ENCODE data around the gene AJM1.
"Not testable (repeated sequence)": the region's sequence is repeated elsewhere in the genome, so short reads cannot be mapped to it uniquely, and the experiment has no call there.

The AJM1 gene

DNA sequence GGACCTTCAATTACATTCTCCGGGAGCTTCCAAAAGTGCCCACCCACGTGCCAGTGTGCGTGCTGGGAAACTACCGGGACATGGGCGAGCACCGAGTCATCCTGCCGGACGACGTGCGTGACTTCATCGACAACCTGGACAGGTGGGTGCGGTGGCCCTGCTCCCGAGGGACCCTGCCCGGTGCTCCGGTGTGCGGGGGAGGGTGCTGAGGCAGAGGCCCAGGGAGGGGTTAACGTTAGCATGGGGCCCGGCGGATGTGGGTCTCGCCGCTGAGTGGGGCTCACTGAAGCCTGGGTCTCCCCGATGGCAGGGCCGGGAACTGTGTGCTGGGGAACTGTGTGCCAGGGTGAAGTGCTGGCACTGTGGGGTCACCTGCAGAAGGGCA is 10.6 kb upstream of the AJM1 start:
- DNase-seq (ENCODE audit: low read depth): no peak

- no peak for DNase-seq (ENCODE audit: low read depth)
These were observed 9.7 kb upstream of the AJM1 start for GRCh38 chr9:136832581-136832980.

GRCh38 chr9:136833381-136834048 is 8.8 kb upstream of the AJM1 start:
- not testable (repeated sequence) for DNase-seq (ENCODE audit: low read depth)

DNA sequence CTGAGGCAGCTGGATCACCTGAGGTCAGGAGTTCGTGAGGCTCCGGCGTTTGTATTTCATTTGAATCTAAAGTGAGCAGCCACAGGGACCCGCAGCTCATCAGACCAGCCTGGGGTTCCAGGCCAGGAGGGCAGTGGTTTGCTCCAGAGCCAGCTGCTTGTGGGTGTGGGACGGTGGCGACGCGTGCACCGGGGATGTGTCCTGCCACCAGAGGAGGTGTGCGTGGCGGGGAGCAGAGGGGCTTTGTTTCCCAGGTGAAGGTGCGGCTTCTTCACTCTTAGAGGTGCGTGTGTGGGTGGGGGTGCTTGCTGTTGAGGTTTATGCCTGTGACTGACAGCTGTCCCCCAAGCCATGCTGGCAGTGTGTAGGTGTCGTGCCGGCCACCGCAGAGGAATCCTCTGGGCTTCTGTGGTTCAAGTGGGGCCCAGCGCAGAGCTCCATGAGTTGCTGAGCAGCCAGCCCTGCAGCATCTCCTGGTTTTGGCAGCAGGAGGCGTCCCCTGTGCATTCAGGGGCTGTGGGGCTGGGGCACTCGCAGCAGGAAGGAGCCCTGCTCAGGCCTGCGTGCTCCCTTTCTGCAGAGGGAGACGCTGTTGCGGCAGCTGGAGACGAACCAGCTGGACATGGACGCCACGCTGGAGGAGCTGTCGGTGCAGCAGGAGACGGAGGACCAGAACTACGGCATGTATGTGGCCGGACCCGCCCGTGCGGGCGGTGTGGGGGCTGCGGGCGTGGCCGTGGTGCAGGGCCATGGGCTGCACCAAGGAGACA is 6.9 kb upstream of the AJM1 start:
- no peak for DNase-seq (ENCODE audit: low read depth)

DNA sequence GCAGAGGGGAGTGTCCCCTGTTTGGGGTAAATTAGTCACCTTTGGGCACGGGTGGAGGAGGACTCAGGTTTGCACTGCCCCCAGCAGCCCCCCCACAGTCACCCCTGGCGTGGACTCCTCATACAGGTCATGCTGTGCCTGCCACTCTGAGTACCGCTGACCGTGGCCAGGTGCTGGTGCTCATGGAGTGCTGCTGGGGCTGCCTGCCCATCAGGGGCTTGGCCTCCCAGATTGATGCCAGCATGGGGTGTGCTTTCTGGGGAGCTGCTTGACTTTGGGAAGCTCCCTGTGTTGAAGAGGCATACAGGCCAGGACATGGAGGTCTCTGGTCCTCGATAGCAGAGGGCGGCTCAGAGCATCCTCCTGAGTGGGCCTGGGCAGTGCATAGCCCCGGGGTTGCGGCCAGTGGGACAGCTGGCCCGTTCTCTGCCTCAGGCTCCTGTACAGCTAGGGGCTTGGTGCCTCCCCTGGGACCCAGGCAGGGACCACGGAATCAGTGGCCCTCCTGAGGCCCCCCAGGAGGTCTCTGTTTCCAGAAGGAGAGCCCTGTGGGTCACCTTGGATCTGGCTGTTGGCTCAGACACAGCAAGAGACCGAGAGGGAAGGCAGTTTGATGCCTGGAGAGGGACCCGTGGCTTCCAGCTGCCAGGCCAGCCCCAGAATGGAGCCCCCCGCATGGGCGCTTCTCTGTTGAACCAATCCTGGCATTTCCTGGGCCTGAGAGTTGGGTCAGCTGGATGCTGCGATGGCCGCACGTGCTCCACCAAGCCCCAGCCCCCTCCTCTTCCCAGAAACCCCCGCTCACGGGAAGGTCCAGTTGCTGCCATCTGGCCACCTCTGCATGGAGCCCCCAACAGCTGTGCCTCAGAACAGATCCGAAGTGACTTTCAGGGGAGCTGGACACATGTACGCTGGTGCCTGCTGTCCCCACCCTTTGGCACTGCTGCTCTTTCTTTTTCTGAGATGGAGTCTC is 6.1 kb upstream of the AJM1 start:
- no peak for DNase-seq (ENCODE audit: low read depth)

DNA sequence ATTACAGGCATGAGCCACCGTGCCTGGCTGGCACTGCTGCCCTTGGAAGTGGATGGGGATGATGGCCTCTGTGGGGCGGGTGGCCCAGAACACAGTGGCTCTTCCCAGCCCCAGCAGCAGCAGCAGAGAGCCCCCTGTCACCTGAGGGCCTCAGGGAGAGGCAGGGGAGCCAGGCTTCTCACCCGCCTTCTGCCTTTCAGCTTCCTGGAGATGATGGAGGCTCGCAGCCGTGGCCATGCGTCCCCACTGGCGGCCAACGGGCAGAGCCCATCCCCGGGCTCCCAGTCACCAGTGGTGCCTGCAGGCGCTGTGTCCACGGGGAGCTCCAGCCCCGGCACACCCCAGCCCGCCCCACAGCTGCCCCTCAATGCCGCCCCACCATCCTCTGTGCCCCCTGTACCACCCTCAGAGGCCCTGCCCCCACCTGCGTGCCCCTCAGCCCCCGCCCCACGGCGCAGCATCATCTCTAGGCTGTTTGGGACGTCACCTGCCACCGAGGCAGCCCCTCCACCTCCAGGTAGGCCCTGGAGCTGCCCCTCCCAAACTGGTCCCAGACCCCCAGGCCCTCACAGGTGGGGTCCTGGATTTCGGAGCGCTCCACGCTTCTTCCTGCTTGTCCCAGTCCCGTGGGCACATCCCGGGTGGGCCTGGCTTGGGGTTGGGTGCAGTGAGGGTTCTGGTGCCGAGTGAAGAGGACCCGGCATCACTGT is 5.0 kb upstream of the AJM1 start:
- DNase-seq (ENCODE audit: low read depth): no peak

GRCh38 chr9:136837856-136838277 is 4.4 kb upstream of the AJM1 start:
- DNase-seq (ENCODE audit: low read depth): not testable (repeated sequence)

DNA sequence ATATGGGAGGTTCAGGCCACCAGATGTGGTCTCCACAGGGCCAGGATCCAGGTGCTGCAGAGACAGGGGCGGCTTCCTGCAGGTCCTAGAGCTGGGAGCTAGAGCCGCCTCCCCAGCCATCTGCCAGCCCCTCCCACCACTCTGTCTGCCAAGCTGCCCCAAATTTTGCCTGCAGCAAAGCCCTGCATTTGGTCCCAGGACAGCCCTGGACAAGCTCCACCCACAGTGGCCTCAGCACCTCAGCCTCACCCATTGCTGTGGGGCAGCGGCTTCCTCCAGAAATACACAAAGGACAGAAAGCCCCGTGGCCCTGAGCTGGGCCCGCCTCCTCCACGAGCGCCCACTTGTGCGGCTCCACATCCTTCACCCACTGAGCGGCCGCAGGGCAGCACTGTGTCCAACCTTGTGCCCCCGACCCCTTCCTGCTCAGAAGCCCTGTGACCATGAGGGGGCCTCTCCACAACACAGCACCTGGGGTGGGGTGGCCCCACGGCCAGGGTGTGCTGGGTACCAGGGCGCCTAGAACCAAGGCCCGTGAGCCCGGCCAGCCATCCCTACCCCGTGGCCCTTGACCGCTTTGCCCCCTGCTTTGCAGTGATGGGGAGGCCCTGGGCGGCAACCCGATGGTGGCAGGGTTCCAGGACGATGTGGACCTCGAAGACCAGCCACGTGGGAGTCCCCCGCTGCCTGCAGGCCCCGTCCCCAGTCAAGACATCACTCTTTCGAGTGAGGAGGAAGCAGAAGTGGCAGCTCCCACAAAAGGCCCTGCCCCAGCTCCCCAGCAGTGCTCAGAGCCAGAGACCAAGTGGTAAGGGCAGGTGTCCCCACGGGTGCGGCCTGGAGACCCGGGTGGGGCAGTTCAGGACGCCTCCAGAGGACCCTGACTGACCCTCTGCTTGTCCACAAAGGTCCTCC is 3.7 kb upstream of the AJM1 start:
- DNase-seq (ENCODE audit: low read depth): no peak

GRCh38 chr9:136839229-136840139 is 2.8 kb upstream of the AJM1 start:
- no peak for DNase-seq (ENCODE audit: low read depth)

DNA sequence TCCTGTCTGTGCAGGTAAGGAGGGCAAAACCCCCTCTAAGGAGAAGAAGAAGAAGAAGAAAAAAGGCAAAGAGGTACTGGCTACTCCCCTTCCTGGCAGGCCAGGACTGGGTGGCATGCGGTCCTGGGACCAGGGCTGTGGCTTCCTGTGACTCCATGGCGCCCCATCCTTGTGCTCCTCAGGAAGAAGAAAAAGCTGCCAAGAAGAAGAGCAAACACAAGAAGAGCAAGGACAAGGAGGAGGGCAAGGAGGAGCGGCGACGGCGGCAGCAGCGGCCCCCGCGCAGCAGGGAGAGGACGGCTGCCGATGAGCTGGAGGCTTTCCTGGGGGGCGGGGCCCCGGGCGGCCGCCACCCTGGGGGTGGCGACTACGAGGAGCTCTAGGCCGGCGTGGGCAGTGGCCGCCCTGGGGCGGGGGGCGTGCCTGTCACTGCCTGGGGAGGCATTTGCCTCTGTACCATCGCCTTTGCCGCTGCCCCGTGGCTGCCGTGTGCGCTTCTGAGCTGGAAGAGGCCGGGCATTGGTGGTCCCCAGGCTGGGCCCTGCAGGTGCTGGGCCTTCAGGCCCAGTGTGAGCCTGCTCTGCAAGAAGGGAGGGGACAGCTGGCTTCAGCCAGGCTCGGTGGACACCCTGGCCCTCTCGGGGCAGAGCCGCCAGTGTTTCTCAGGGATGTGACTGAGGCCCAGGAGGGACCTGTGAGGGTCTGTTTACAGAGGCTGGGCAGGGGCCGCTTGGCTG is 2.0 kb upstream of the AJM1 start:
- DNase-seq (ENCODE audit: low read depth): no peak

- no peak for DNase-seq (ENCODE audit: low read depth)
These were observed 1.2 kb upstream of the AJM1 start for GRCh38 chr9:136840877-136841645.

- not testable (repeated sequence) for DNase-seq (ENCODE audit: low read depth)
These were observed 465 bp upstream of the AJM1 start for GRCh38 chr9:136841646-136842379.

- DNase-seq (ENCODE audit: low read depth): not testable (repeated sequence)
These were observed 1.0 kb downstream of the AJM1 start for GRCh38 chr9:136843159-136843800.

GRCh38 chr9:136843801-136844740 is 1.8 kb downstream of the AJM1 start:
- not testable (repeated sequence) for DNase-seq (ENCODE audit: low read depth)

GRCh38 chr9:136844761-136845464 is 2.6 kb downstream of the AJM1 start:
- DNase-seq (ENCODE audit: low read depth): no peak
